ENCODE measurements around the gene BFSP2. TPM values are rescaled to one million over a fixed set of nuclear protein-coding genes. Genes with fewer than 3 reads are reported as not detected.
A peak's percentile ranks its signal among the peaks of the same experiment; 100 is the strongest.

The BFSP2 gene
- total RNA-seq, 1 donor from 2014 or later: not detected

DNA sequence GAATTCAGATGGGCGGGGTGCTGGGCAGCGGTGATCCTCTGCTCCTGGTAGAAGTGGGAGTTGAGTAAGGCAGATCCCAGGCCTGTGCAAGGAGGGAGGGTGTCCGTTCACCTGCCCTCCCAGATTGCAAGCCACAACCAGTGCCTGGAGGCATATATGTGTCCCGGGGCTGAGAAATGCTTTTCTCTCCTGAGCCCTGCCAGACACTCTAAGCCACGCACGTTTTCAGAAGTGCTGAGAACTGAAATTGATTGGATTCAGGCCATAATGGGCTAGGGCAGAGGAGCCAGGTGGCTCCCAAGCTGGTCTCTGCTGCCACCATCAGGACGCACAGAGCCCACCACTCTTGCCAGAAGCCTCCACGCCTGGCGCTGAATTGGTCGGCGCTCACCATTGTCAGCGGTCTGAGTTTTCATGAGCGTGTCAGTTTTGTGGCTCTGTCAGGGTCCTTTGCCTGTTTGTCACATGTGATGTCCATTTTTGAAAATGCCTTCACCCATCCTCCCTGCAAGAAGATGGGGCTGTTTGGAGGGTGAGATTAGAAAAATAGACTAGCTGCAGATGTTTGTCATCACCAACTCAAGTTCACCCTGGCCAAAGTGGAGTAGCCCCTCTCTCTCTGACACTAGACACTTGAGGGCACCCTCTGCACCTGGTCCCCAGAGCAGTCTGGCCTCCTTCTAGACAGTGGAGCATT lies 15.4 kb upstream of the BFSP2 start:
- peak; percentile 89 for DNase-seq

DNA sequence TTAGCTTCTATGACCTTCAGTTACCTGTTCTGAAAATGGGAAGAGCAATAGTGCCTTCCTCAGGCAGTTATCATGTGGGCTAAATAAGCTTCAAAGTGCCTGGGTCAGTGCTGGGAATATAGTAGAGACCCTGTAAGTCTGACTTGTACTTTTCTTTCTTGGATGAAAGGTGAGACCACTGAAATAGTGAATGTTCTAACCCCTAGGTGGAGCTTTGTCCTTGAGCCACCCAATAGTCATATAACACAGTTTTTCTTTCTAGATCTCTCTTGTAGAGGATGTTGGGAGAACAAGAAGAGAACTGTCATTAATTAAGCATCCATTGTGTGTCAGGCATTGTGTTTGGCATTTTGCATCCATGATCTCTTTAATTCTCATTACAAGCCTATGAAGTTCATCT lies 13.0 kb upstream of the BFSP2 start:
- no peak for DNase-seq

DNA sequence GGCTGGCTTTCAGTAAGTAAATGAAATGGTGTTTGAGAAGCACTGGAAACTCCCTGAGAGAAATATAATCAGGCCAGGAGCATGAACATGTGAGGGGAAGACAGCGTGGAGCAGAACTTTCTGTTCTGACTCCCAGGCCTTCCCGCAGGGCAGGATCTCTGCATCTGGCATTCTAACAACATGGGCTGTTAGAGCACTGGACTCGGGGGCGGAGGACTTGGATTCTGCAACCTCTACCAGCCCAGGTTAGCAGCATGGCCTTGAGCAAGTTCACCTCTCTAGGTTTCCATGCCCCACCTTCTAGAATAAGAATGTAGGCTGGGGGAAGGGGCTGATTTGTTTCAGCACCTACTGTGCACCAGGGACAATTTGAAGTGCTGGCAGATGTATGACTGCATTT lies 12.5 kb upstream of the BFSP2 start:
- no peak for DNase-seq

DNA sequence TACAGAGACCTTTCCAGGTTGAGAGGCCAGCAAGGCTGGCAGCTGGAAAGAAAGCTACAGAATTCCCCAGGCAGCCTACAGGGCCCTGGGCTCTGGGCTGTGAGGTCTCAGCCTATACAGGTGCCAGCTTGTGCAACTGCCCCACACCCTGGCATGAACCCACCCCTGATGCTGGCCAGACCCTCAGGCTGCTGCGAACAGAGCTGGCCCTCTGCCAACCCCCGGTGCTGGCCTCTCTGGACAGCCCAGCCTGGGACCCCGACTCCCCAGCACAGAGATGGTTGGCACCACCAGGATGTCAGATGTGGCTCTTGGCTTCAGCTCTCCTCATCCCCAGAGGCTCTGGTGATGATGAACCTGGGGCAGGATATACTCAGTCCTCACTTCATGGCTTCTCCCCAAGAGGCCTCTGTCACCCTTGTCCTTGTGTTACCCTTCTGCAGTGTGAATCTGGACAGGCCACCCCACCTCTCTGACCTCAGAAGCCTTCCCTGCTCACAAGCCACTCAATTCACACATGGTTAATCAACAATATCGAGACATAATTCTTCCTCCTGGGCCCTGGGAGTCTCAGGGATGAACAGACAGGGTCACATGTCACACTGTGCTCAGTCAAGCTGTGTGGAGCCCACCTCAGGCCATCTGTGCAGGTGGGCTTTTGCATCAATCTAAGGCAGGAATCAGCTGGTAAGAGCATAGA lies 11.0 kb upstream of the BFSP2 start:
- DNase-seq: no peak

DNA sequence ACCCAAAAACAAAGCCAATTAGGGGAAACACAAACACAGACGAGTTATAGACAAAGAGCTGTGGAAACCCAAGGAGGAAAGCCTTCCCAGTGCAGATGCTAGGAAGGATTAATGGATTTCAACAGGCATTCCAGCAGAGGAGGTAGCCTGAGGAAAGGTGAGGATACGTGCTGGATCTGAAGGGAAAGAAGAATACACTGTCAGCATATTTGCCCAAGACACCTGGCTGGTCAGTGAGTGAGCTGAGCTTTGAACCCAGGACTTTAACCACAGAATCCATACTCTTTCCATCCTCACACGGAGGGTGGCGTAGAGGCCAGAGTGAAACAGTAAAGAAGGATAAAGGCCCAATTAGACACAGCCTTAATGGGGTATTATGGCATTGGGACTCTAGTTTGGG lies 9.1 kb upstream of the BFSP2 start:
- DNase-seq: no peak

DNA sequence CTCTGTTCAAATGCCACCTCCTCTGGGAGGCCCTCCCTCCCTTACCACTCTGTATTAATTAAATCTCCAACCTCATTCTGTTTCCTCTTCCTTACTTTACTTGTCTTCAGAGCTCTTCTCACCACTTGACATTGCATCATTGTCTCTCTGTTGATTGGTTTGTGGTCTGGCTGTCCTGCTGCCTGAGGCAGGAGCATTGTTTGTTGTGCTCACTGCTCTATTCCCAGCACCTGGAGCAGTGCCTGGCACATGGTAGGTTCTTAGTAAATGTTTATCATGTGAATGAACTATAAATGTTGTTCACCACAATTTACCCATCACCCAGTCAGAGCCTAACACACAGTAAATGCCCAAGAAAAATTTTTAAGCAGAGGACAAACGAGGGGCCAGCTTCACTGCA lies 6.7 kb upstream of the BFSP2 start:
- DNase-seq: no peak

DNA sequence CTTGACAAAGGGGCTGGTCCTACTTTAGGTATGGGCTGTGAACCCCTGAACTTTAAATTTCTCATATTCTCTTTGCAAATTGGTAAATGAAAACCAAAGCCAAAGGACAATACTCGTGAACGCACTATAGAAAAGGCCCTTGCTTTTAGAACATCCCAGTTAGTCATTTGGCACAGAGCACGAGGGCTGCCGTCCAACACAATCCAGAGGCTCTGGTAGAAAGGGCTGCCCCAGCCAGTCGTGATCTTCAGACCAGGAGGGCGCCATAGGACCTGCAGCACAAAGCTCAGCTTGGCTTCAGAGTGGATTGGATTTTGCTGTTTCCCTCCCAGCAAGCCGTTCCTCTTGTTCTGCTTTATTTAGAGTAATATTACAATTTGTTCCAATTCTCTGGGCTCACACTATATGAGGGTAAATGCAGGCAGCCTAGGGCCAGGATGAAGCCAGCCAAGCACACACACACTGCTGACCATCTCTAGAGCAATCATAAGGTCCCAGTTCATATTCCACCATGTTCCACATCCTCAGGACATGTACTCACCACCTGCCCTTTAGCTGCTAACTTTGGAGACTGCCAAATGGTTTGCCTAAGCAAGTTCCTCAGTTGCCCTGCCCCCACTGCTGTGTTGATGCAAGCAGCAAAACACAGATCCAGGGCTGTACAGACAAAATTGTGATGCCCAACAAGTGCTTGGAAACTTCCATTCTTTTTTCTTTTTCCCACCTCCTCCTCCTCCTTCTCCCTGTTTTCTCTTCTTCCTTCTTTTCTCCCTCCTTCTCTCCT lies 6.0 kb upstream of the BFSP2 start:
- no peak for DNase-seq

DNA sequence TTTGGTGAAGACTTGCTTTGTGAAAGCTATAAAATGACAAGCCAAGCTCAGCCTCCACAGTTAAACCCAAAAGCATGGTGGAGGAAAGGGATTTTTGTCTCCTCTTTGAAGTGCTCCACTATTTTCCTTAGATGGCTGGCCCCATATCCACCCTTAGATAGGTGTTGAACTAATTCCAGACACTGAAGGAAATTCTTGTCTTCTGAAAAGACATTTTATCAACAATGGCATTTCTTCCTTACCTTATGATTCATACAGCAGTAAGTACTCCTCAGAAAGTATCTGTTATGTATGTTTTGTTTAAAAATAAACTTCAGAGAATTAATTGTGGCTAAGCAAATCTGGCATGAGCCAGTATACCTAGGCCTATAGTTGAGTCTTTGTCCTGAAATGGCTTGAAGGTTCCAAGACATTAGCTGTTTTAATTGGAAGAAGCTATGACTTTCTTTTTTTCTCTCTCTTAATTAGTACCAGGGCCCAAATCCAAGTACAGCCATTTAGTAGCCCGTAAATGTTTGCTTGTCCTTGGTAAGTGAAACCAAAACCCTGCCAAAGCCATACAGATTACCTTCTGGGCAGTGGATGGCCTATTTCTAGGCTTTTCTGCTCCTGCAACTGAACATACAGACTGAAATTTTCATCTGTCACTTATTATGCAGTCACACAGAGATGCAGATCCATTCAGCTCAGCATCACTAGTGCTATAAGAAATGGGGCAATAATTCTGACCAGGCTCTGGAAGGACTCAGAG lies 5.1 kb upstream of the BFSP2 start:
- no peak for DNase-seq

DNA sequence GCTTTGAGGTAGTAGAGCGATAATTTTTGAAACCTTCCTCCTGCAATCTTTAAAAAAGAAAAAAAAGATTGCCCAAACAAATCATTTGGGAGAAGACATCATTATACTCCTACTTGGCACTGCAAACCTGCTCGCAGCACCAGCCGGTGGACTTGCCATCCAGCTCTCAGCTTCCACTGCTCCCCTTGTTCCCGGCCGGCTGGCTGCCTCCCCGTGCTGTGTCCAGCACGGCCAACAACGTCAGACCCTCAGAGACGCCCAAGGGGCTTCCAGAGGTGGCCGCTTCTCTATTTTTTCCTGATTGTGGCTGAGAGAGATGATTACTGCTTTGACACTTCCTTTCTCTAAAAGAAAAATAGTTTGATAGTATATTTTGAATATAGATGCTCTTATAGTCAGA lies 3.0 kb upstream of the BFSP2 start:
- no peak for DNase-seq

DNA sequence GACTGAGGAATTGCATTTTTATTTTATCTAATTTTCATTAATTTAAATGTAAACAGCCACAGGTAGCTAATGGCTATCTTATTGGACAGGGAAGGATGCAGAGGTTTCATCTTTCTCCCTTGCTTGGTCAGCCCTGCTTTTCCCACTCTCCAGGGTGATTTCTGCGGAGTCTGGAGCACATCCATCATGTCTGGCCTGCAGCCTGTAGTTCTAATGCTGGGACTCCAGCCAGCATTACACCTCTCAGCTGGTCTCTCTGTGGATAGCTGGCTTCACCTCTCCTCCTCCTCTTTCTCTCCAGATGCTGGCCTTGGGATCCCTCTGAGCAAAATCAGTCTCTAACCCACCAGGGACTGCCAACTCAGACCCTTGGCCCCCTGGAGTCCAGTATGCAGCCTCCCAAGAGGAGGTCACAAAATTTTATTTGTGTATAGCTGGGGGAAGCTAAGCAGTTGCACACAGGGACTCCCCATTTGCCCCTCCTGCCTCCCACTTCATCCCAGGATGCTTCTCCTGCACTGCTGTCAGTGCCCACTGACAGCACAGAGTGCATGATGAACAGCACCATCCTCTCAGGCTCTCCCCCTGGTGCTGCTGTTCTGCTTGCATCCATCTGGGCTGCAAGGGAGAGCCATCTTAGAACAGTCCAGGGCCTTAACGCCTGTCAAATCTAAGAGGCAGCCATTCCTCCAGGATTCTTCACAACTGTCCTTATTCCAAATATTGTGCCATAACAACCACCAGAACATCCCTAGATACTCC lies 1.7 kb downstream of the BFSP2 start:
- peak; percentile 75 for DNase-seq

DNA sequence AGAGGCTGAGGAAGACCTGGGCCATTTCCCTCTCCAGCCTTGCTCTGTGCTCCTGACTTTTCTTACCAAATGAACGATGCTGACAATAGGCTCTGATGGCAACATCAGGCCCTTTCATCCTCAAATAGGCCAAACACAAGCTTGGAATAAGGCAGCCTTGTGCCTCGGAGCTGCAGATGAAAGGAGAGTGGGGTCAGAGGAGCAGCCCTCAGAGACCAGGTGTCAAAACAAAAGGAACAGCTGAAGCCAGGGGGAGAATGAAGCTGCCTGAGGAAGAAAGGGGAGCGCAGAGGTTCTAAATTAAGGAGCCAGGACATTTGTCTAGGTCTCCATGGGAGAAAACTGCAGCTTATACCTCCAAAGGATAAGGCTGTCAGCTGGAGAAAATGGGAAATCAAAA lies 5.1 kb downstream of the BFSP2 start:
- peak; percentile 43 for DNase-seq

DNA sequence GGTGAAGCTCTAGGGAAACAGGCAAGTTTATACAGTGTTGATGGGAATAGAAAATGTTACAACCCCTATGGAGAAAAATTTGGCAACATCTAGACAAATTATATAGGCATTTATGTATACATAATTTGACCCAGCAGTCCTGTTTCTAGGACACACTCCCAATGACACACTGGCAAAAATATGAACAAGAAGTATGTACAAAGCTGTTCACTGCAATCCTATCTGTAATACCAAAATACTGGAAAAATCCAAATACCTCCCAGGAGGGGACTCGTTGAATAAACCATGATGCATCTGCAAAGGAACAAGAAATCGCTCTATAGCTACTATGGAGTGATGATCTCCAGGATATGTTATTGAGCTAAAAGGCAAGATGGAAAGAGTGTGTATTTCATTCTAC lies 8.5 kb downstream of the BFSP2 start:
- DNase-seq: peak; percentile 9

DNA sequence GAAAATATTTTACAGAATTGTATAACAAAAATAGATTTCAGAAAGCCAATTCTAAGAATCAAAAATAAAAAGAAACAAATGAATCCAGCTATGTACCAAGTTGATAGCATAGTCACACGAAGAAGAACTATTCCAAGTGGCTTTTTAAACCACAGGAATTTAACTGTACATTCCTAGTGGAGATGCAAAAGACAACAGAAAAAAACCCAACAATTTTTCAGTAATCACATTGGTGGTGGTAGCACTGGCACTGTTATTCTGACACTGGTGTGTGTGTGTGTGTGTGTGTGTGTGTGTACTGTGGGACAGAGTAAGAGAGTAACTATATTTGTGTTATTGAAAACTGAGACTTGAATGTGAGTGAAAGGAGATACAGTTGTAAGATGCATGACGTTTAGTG lies 9.1 kb downstream of the BFSP2 start:
- no peak for DNase-seq

DNA sequence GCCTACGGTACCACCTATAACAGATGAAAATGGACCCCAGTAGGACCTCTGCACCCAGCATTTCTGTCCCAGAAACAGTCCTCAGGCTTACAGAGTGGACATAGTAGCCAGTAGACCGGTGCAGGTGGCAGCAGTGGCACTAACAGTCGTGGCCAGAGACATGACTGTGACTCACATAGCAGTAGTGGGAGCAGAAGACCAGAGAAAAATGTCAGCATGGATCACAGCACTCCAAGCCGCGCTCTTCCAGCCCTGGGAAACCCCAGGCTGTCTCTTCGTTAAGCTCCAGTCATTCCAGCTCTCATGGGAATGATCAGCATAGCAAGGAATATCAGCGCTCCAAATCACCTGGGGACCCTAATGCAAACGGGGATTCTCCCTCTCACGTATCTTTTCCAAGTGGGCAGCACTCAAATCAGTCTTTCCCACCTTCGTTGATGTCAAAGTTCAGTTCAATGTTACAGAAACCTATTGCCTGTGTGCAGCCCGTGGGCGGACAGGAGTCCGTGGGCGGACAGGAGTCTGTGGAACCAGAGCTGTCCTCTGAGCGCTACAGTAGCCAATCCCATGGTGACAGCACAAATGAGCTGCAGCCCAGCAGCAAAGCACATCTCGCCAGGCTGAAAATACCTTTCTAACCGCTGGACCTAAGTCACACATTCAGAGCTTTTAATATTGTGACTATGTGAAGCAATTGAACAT lies 10.5 kb downstream of the BFSP2 start:
- DNase-seq: no peak

DNA sequence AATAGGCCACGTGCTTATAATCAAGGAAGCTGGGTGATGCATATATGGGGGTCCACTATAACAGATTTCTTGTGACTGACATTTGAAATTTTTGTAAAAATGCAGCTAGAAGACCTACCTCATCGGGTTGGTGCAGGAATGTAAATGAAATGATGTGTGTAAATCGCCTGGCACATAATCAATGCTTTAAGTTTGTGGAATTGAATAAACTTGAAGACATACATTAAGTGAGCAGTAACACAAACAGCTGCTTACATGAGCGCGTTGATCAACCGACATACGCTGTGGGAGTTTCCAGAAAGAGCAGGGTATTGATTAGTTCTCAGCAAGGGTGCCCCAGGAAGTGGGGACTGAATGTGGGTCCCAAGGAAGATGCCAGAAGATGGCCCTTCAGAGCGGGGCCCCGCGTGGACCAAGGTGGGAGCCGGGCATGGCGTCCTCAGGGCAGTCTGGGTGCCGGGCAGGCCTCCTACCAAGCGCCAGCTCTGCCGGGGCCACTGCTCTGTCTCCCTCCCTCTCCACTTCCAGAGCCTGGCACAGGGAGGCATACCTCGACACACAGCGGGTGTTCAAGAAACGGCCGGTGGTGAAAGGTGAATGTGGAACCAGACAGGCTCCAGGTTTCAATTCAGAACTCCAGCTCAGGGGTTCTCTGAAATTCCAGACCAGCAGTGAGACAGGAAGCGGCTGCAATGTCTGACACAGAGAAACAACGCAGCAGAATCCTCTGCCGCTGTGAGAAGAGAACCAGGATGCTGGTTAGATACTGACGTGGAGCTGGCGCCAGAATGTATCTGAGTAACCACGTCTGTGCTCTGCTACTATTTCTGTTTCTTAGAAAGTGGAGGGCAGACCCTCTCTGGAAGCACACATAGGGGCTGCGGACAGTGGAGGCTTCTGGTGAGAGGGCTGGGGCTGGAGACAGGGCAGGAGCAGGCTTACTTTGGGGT lies 12.6 kb downstream of the BFSP2 start:
- peak; percentile 42 for DNase-seq

DNA sequence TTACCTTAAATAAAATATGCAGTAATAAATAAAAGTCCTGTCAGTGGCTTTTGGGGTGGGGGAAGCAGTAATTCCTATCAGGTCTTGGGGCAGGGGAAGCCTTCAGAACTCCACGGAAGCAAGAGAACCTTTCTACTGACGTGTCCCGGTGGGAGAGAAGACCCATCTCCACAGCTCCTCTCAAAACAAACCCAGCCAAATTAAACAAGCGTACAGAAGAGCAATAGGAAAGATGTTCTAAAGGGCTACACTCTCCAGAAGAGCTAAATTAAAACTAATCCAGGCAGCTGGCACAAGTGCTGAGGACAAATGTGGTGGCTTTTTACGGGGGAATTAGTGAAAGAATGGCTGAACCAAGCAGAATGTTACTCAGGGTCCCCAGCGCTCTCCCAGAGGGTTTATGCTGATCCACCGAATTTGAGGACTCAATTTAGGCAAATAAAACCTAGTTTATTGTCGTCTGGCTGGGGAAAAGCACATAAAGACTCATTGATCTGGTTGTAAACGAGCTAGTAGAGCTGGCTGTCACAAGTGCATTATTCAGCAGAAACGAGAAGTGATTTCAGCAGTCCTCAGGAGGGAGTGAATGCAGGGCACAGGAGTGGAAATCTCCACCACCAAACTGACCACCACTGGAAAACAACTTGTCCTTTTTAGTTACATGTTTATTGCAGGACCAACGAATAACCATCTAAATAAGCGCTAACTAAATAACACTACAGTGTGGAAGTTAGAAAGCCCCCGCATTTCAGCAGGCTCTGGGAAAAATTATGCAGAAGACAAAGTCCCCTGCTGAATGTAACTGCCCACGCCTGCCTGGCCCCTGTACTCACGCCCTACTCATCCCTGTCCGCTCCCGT lies 13.5 kb downstream of the BFSP2 start:
- DNase-seq: peak; percentile 56

DNA sequence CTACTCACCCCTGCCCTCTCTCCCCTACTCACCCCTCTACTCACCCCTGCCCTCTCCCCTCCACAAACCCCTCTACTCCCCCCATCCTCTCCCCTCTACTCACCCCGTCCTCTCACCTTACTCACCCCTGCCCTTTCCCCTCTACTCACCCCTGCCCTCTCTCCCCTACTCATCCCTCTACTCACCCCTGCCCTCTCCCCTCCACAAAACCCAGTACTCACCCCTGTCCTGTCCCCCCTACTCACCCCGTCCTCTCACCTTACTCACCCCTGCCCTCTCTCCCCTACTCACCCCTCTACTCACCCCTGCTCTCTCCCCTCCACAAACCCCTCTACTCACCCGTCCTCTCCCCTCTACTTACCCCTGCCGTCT lies 14.2 kb downstream of the BFSP2 start:
- no peak for DNase-seq

DNA sequence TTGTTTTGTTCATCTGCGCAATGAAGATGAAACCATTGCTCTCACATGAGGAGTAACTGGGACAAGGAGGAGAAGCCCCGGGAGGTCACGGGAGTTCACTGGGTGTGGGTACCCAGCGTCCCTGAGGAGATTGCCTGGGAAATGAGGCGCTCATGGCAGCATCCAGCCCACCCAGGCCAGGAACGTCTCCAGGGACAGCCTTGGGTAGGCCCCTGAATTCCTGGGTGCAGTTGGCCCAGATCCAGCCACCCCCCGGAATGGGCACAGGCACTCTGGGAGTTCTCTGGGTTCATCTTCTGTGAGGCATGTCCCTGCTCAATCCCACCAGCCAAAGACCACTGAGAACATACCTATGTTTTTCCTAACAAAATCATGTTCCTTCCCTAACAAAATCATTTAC lies 18.5 kb downstream of the BFSP2 start:
- no peak for DNase-seq
